Suprapubic skin (tissue), 4 donors: ENCODE measurements around the gene TCF7L2.

Source experiments
- EP300 ChIP-seq: sonication (generic); formaldehyde crosslinking; IDR thresholded peaks from one replicate; pipeline ENCODE4 v1.6.1; 2017; ENCODE audit warnings: antibody characterized with exemption
- POLR2A ChIP-seq, 2 donors: fragments of 450-650 bp; IDR thresholded peaks; one replicate each; pipeline ENCODE4 v1.6.1; 2017; ENCODE audit warnings: antibody characterized with exemption in 2 of 2, mild to moderate bottlenecking in 2 of 2, moderate library complexity in 2 of 2
- POLR2AphosphoS5 ChIP-seq, 3 donors: sonication (generic); formaldehyde crosslinking; IDR thresholded peaks; one replicate each; pipeline ENCODE4 v1.6.1; 2017; ENCODE audit warnings: antibody characterized with exemption in 3 of 3
- TF ChIP-seq, protein P1 (sequence below), 2 donors: fragments of 200-600 bp in 1 of 2; fragments of 450-650 bp in 1 of 2; sonication (generic) in 1 of 2; IDR thresholded peaks; one replicate each; pipeline ENCODE4 v1.5.1; 2016 to 2019; ENCODE audit warnings: antibody characterized with exemption in 2 of 2, mild to moderate bottlenecking in 1 of 2, moderate library complexity in 1 of 2

DNA sequence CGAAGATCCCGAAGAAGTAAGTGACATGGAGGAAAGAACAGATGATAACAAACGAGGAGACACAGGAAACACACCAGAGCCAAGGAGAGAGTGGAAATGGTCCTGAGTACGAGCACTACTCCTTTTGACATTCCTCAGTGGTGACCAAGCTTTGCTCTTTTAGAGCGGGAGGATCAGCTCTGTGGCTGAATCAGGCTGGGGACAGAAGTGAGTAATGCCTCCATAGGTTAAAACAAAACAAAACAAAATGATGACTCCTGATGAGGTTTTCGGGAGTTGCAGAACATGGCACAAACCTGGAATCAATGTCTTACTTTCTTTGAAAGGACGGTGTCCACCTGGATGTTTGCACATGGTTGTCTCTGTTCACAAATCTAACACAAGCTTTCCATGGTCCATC lies 30.3 kb upstream of the TCF7L2 start:
- no peak for TF ChIP-seq EP300
- no peak for TF ChIP-seq POLR2A (IDR thresholded peaks at IDR 0.05)
- no peak for TF ChIP-seq POLR2AphosphoS5 (IDR thresholded peaks at IDR 0.05)
- TF ChIP-seq, protein P1, sequence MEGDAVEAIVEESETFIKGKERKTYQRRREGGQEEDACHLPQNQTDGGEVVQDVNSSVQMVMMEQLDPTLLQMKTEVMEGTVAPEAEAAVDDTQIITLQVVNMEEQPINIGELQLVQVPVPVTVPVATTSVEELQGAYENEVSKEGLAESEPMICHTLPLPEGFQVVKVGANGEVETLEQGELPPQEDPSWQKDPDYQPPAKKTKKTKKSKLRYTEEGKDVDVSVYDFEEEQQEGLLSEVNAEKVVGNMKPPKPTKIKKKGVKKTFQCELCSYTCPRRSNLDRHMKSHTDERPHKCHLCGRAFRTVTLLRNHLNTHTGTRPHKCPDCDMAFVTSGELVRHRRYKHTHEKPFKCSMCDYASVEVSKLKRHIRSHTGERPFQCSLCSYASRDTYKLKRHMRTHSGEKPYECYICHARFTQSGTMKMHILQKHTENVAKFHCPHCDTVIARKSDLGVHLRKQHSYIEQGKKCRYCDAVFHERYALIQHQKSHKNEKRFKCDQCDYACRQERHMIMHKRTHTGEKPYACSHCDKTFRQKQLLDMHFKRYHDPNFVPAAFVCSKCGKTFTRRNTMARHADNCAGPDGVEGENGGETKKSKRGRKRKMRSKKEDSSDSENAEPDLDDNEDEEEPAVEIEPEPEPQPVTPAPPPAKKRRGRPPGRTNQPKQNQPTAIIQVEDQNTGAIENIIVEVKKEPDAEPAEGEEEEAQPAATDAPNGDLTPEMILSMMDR (IDR thresholded peaks at IDR 0.05) = no peak
